GM23338 (cell line): ENCODE results near the gene TAOK1. TPM values are rescaled to one million over a fixed set of nuclear protein-coding genes. Genes with fewer than 3 reads are reported as not detected.

Experiments
- ATAC-seq: fragments of 200-7000 bp; cut with Tn5 transposase; 3 replicates; pipeline ENCODE4 v1.9.1; 2020
- DNase-seq: peaks from one replicate; pipeline ENCODE4 v3.0.0-alpha.2; 2015; ENCODE audit warnings: low spot score
- H2AFZ ChIP-seq: fragments of 200-600 bp; sonication (generic); 2 replicates; pipeline ENCODE4 v1.8.0; 2016; ENCODE audit warnings: antibody characterized with exemption, mild to moderate bottlenecking, moderate library complexity
- H3F3A ChIP-seq: fragments of 200-600 bp; sonication (generic); replicated peaks from 2 replicates; pipeline ENCODE4 v1.8.0; 2017; ENCODE audit warnings: antibody characterized with exemption, mixed run types, low read depth
- H3K27ac ChIP-seq: fragments of 200-600 bp; sonication (generic); 2 replicates; pipeline ENCODE4 v1.6.1; 2016; ENCODE audit warnings: low read depth
- H3K27me3 ChIP-seq: fragments of 200-600 bp; sonication (generic); 2 replicates; pipeline ENCODE4 v1.8.0; 2016; ENCODE audit warnings: mild to moderate bottlenecking, mixed run types, moderate library complexity; ENCODE audit not compliant: insufficient read depth
- H3K36me3 ChIP-seq: fragments of 200-600 bp; sonication (generic); 2 replicates; pipeline ENCODE4 v1.8.0; 2016; ENCODE audit warnings: mild to moderate bottlenecking; ENCODE audit not compliant: insufficient read depth
- H3K4me1 ChIP-seq: fragments of 200-600 bp; sonication (generic); 2 replicates; pipeline ENCODE4 v1.8.0; 2016; ENCODE audit warnings: mild to moderate bottlenecking, moderate library complexity; ENCODE audit not compliant: insufficient read depth
- H3K4me2 ChIP-seq: fragments of 200-600 bp; sonication (generic); 2 replicates; pipeline ENCODE4 v1.7.1; 2017; ENCODE audit warnings: mixed run types
- H3K4me3 ChIP-seq: fragments of 200-600 bp; sonication (generic); 2 replicates; pipeline ENCODE4 v1.6.1; 2016; ENCODE audit warnings: mixed run types
- H3K79me2 ChIP-seq: fragments of 200-600 bp; sonication (generic); replicated peaks from 2 replicates; pipeline ENCODE4 v1.8.0; 2017; ENCODE audit warnings: mild to moderate bottlenecking; ENCODE audit not compliant: insufficient read depth
- H3K9me2 ChIP-seq: fragments of 200-600 bp; sonication (generic); 2 replicates; pipeline ENCODE4 v1.8.0; 2017; ENCODE audit not compliant: insufficient read depth
- H4K20me1 ChIP-seq: fragments of 200-600 bp; sonication (generic); replicated peaks from 2 replicates; pipeline ENCODE4 v1.8.0; 2017; ENCODE audit warnings: mild to moderate bottlenecking; ENCODE audit not compliant: insufficient read depth
- H3K27ac Mint-ChIP-seq: 2 replicates; pipeline ENCODE4 v1.8.0; 2020; ENCODE audit warnings: inconsistent platforms, mild to moderate bottlenecking, moderate library complexity, mixed read lengths
- H3K27me3 Mint-ChIP-seq: 3 replicates; pipeline ENCODE4 v1.8.0; 2022; ENCODE audit warnings: low read depth, mild to moderate bottlenecking, moderate library complexity, mixed read lengths, inconsistent platforms; ENCODE audit not compliant: insufficient read depth, poor library complexity
- H3K36me3 Mint-ChIP-seq: 3 replicates; pipeline ENCODE4 v1.8.0; 2021; ENCODE audit warnings: low read depth, mild to moderate bottlenecking, inconsistent platforms, moderate library complexity, mixed read lengths
- H3K4me1 Mint-ChIP-seq: 3 replicates; pipeline ENCODE4 v1.8.0; 2020; ENCODE audit warnings: mild to moderate bottlenecking, inconsistent platforms, mixed read lengths
- H3K4me3 Mint-ChIP-seq: 3 replicates; pipeline ENCODE4 v1.8.0; 2021; ENCODE audit warnings: moderate library complexity, mild to moderate bottlenecking, inconsistent platforms, mixed read lengths
- H3K9me3 Mint-ChIP-seq: 3 replicates; pipeline ENCODE4 v1.8.0; 2020; ENCODE audit warnings: moderate library complexity, mild to moderate bottlenecking, inconsistent platforms, mixed read lengths
- CREB1 ChIP-seq: fragments of 250-450 bp; sonication (Bioruptor Pico); IDR thresholded peaks from 2 replicates; pipeline ENCODE4 v1.5.0; 2020; ENCODE audit warnings: low read depth, mild to moderate bottlenecking, moderate library complexity
- ETS1 ChIP-seq: IDR thresholded peaks from 2 replicates; pipeline ENCODE4 v1.6.1; 2016; ENCODE audit warnings: antibody characterized with exemption
- EZH2 ChIP-seq: fragments of 200-600 bp; sonication (generic); IDR thresholded peaks from one replicate; pipeline ENCODE4 v1.8.0; 2017; ENCODE audit warnings: antibody characterized with exemption, mild to moderate bottlenecking, low read depth; ENCODE audit not compliant: unreplicated experiment
- EZH2phosphoT487 ChIP-seq: fragments of 200-600 bp; sonication (generic); IDR thresholded peaks from one replicate; pipeline ENCODE4 v1.8.1; 2018; ENCODE audit warnings: antibody characterized with exemption; ENCODE audit not compliant: unreplicated experiment
- JUNB ChIP-seq: IDR thresholded peaks from one replicate; pipeline ENCODE4 v1.6.1; 2016; ENCODE audit warnings: antibody characterized with exemption; ENCODE audit not compliant: unreplicated experiment
- NANOG ChIP-seq: IDR thresholded peaks from 2 replicates; pipeline ENCODE4 v1.6.1; 2016; ENCODE audit warnings: antibody characterized with exemption, borderline replicate concordance
- POLR2AphosphoS5 ChIP-seq: IDR thresholded peaks from 2 replicates; pipeline ENCODE4 v1.6.1; 2016; ENCODE audit warnings: antibody characterized with exemption, low read depth
- STAT1 ChIP-seq: IDR thresholded peaks from one replicate; pipeline ENCODE4 v1.6.1; 2016; ENCODE audit warnings: antibody characterized with exemption; ENCODE audit not compliant: unreplicated experiment
- ZNF114 ChIP-seq: fragments of 250-450 bp; sonication (Bioruptor Pico); IDR thresholded peaks from 2 replicates; pipeline ENCODE4 v1.5.0; 2020; ENCODE audit warnings: mild to moderate bottlenecking, moderate library complexity
- ZNF331 ChIP-seq: fragments of 250-450 bp; sonication (Bioruptor Pico); IDR thresholded peaks from 2 replicates; pipeline ENCODE4 v1.5.0; 2020; ENCODE audit warnings: low read depth, mild to moderate bottlenecking, moderate library complexity
- polyA plus RNA-seq: library from polyadenylated mRNA; unstranded; fragments of >200 nt; fragmentation: Nextera tagmentation; extraction: Ambion mirVana; gene quantifications from 2 replicates; pipeline ENCODE4 v1.2.1, GENCODE V29; 2016
- total RNA-seq: library from RNA; depleted of rRNA; stranded (reverse); fragments of >200 nt; shearing (Covaris generic); gene quantifications from 2 replicates; pipeline ENCODE4 v1.2.3, GENCODE V29; 2014
- TF ChIP-seq, protein P1 (sequence below): fragments of 250-450 bp; sonication (Bioruptor Pico); IDR thresholded peaks from 2 replicates; pipeline ENCODE4 v1.5.0; 2020; ENCODE audit warnings: mild to moderate bottlenecking, moderate library complexity
- TF ChIP-seq, protein P2 (sequence below): IDR thresholded peaks from one replicate; pipeline ENCODE4 v1.6.1; 2018; ENCODE audit warnings: antibody characterized with exemption; ENCODE audit not compliant: unreplicated experiment
- TF ChIP-seq, protein P3 (sequence below), 2 experiments: fragments of 200-600 bp in 1 of 2; sonication (generic) in 1 of 2; conservative IDR thresholded peaks; 2 replicates each; pipeline versions ENCODE4 v1.5.1 to v1.6.1; 2016 to 2017; ENCODE audit warnings: antibody characterized with exemption in 2 of 2, low read depth in 2 of 2, mild to moderate bottlenecking in 2 of 2, moderate library complexity in 1 of 2

TAOK1 gene
- total and polyA plus RNA-seq, 2 experiments from 2014 or later = 19.4 to 69.8 TPM

DNA sequence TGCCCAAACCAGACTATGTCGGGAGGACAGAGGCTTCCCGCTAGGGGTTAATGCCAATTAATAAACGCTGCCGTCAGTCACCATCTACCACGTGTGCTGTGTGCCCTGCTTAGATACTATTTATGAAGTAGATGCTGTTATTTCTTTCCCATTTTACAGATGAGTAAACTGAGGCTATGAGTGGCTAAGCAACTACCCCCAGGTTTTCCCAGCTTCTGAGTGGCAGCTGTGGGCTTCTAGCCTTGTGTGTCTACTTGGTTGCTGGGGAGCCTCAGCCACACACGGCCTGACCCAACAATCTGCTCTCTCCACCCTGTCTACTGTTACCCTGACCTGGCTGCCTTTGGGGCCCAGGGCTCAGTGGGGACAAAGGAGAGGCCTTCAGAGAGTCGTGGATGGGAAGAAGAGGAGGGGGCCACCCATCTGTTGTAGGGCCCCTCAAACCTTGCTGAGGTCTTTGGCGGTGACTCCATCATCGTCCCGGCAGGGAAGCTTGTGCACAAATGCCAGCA, 192.1 kb downstream of the TAOK1 start:
- no peaks in the 10 kb centered on the region for H3K27me3 ChIP-seq
- 0 out of 2 replicates have a peak, but pooled peaks cover 9% of the 10 kb centered on the region for H3F3A ChIP-seq
- TF ChIP-seq EZH2 = no peak
- TF ChIP-seq, protein P1, sequence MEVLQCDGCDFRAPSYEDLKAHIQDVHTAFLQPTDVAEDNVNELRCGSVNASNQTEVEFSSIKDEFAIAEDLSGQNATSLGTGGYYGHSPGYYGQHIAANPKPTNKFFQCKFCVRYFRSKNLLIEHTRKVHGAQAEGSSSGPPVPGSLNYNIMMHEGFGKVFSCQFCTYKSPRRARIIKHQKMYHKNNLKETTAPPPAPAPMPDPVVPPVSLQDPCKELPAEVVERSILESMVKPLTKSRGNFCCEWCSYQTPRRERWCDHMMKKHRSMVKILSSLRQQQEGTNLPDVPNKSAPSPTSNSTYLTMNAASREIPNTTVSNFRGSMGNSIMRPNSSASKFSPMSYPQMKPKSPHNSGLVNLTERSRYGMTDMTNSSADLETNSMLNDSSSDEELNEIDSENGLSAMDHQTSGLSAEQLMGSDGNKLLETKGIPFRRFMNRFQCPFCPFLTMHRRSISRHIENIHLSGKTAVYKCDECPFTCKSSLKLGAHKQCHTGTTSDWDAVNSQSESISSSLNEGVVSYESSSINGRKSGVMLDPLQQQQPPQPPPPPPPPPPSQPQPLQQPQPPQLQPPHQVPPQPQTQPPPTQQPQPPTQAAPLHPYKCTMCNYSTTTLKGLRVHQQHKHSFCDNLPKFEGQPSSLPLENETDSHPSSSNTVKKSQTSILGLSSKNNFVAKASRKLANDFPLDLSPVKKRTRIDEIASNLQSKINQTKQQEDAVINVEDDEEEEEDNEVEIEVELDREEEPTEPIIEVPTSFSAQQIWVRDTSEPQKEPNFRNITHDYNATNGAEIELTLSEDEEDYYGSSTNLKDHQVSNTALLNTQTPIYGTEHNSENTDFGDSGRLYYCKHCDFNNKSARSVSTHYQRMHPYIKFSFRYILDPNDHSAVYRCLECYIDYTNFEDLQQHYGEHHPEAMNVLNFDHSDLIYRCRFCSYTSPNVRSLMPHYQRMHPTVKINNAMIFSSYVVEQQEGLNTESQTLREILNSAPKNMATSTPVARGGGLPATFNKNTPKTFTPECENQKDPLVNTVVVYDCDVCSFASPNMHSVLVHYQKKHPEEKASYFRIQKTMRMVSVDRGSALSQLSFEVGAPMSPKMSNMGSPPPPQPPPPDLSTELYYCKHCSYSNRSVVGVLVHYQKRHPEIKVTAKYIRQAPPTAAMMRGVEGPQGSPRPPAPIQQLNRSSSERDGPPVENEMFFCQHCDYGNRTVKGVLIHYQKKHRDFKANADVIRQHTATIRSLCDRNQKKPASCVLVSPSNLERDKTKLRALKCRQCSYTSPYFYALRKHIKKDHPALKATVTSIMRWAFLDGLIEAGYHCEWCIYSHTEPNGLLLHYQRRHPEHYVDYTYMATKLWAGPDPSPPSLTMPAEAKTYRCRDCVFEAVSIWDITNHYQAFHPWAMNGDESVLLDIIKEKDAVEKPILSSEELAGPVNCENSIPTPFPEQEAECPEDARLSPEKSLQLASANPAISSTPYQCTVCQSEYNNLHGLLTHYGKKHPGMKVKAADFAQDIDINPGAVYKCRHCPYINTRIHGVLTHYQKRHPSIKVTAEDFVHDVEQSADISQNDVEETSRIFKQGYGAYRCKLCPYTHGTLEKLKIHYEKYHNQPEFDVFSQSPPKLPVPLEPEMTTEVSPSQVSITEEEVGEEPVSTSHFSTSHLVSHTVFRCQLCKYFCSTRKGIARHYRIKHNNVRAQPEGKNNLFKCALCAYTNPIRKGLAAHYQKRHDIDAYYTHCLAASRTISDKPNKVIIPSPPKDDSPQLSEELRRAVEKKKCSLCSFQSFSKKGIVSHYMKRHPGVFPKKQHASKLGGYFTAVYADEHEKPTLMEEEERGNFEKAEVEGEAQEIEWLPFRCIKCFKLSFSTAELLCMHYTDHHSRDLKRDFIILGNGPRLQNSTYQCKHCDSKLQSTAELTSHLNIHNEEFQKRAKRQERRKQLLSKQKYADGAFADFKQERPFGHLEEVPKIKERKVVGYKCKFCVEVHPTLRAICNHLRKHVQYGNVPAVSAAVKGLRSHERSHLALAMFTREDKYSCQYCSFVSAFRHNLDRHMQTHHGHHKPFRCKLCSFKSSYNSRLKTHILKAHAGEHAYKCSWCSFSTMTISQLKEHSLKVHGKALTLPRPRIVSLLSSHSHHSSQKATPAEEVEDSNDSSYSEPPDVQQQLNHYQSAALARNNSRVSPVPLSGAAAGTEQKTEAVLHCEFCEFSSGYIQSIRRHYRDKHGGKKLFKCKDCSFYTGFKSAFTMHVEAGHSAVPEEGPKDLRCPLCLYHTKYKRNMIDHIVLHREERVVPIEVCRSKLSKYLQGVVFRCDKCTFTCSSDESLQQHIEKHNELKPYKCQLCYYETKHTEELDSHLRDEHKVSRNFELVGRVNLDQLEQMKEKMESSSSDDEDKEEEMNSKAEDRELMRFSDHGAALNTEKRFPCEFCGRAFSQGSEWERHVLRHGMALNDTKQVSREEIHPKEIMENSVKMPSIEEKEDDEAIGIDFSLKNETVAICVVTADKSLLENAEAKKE (CRISPR knock-in tag) = no peak
- no peak for TF ChIP-seq NANOG
- no peak for TF ChIP-seq ZNF331 (CRISPR knock-in tag)
- no peak for TF ChIP-seq EZH2phosphoT487
- TF ChIP-seq, protein P2, sequence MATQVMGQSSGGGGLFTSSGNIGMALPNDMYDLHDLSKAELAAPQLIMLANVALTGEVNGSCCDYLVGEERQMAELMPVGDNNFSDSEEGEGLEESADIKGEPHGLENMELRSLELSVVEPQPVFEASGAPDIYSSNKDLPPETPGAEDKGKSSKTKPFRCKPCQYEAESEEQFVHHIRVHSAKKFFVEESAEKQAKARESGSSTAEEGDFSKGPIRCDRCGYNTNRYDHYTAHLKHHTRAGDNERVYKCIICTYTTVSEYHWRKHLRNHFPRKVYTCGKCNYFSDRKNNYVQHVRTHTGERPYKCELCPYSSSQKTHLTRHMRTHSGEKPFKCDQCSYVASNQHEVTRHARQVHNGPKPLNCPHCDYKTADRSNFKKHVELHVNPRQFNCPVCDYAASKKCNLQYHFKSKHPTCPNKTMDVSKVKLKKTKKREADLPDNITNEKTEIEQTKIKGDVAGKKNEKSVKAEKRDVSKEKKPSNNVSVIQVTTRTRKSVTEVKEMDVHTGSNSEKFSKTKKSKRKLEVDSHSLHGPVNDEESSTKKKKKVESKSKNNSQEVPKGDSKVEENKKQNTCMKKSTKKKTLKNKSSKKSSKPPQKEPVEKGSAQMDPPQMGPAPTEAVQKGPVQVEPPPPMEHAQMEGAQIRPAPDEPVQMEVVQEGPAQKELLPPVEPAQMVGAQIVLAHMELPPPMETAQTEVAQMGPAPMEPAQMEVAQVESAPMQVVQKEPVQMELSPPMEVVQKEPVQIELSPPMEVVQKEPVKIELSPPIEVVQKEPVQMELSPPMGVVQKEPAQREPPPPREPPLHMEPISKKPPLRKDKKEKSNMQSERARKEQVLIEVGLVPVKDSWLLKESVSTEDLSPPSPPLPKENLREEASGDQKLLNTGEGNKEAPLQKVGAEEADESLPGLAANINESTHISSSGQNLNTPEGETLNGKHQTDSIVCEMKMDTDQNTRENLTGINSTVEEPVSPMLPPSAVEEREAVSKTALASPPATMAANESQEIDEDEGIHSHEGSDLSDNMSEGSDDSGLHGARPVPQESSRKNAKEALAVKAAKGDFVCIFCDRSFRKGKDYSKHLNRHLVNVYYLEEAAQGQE = no peak
- no peak for TF ChIP-seq CREB1 (CRISPR knock-in tag)
- TF ChIP-seq, protein P3, sequence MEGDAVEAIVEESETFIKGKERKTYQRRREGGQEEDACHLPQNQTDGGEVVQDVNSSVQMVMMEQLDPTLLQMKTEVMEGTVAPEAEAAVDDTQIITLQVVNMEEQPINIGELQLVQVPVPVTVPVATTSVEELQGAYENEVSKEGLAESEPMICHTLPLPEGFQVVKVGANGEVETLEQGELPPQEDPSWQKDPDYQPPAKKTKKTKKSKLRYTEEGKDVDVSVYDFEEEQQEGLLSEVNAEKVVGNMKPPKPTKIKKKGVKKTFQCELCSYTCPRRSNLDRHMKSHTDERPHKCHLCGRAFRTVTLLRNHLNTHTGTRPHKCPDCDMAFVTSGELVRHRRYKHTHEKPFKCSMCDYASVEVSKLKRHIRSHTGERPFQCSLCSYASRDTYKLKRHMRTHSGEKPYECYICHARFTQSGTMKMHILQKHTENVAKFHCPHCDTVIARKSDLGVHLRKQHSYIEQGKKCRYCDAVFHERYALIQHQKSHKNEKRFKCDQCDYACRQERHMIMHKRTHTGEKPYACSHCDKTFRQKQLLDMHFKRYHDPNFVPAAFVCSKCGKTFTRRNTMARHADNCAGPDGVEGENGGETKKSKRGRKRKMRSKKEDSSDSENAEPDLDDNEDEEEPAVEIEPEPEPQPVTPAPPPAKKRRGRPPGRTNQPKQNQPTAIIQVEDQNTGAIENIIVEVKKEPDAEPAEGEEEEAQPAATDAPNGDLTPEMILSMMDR (conservative IDR thresholded peaks at IDR 0.05; ENCODE audit: low read depth in 2 of 2) = no peak
- TF ChIP-seq ETS1 = no peak
- no peak for TF ChIP-seq STAT1
- TF ChIP-seq JUNB = no peak
- no peak for TF ChIP-seq POLR2AphosphoS5
- no peak for TF ChIP-seq ZNF114
- peaks cover 11% of the 10 kb centered on the region; the same call in 1 of the 2 replicates for H4K20me1 ChIP-seq
- H3K4me3 Mint-ChIP-seq = no peak overlapping the region
- H3K27me3 Mint-ChIP-seq = peaks cover 4% of the 10 kb centered on the region
- H3K4me3 ChIP-seq = no peak overlapping the region
- peaks cover 33% of the 10 kb centered on the region for H3K4me1 Mint-ChIP-seq
- H3K9me2 ChIP-seq = no peaks in the 10 kb centered on the region
- peaks cover 26% of the 10 kb centered on the region; the same call in 1 of the 2 replicates for H3K4me1 ChIP-seq
- no peak overlapping the region for H3K27ac Mint-ChIP-seq
- H3K27ac ChIP-seq = no peak overlapping the region
- H2AFZ ChIP-seq = no peak overlapping the region
- no peaks in the 10 kb centered on the region for H3K9me3 Mint-ChIP-seq
- H3K79me2 ChIP-seq = peaks cover 28% of the 10 kb centered on the region
- no peak overlapping the region for H3K4me2 ChIP-seq
- DNase-seq (no peak), ATAC-seq (no peak)
- no peaks in the 10 kb centered on the region for H3K36me3 ChIP-seq
- peaks cover 28% of the 10 kb centered on the region for H3K36me3 Mint-ChIP-seq
